Mesendoderm (in vitro differentiated cells): Measurements from ENCODE around the gene KRT79.

Source experiments
- DNase-seq: peaks from one replicate; pipeline ENCODE4 v3.0.0; 2013
- H2AK5ac ChIP-seq: 2 replicates; pipeline ENCODE4 v1.6.1; 2013; ENCODE audit warnings: low read length, inconsistent platforms
- H2BK120ac ChIP-seq: 2 replicates; pipeline ENCODE4 v1.6.1; 2013; ENCODE audit warnings: low read depth, mild to moderate bottlenecking, low read length, moderate library complexity, mixed read lengths
- H2BK15ac ChIP-seq: replicated peaks from 2 replicates; pipeline ENCODE4 v1.6.1; 2013; ENCODE audit warnings: low read depth, mild to moderate bottlenecking, moderate library complexity
- H2BK5ac ChIP-seq: 2 replicates; pipeline ENCODE4 v1.6.1; 2013; ENCODE audit warnings: low read length, inconsistent platforms
- H3K18ac ChIP-seq: 2 replicates; pipeline ENCODE4 v1.6.1; 2013; ENCODE audit warnings: mild to moderate bottlenecking, low read length, mixed read lengths
- H3K23ac ChIP-seq: one replicate; pipeline ENCODE4 v1.6.1; 2013; ENCODE audit warnings: low read length
- H3K27ac ChIP-seq: 2 replicates; pipeline ENCODE4 v1.5.1; 2013; ENCODE audit warnings: low read depth, mild to moderate bottlenecking, inconsistent platforms, low read length, moderate library complexity
- H3K27me3 ChIP-seq: 2 replicates; pipeline ENCODE4 v1.6.1; 2013; ENCODE audit warnings: low read length, control low read depth, mild to moderate bottlenecking, inconsistent platforms; ENCODE audit not compliant: insufficient read depth, poor library complexity
- H3K36me3 ChIP-seq: 2 replicates; pipeline ENCODE4 v1.6.1; 2013; ENCODE audit warnings: low read length, inconsistent platforms; ENCODE audit not compliant: control insufficient read depth, insufficient read depth
- H3K4ac ChIP-seq: one replicate; pipeline ENCODE4 v1.6.1; 2013; ENCODE audit warnings: low read depth, mild to moderate bottlenecking, low read length, moderate library complexity
- H3K4me1 ChIP-seq: 2 replicates; pipeline ENCODE4 v1.6.1; 2013; ENCODE audit warnings: low read depth, low read length, inconsistent platforms; ENCODE audit not compliant: control insufficient read depth
- H3K4me2 ChIP-seq: 2 replicates; pipeline ENCODE4 v1.6.1; 2013; ENCODE audit warnings: low read length
- H3K4me3 ChIP-seq: 2 replicates; pipeline ENCODE4 v1.5.1; 2013; ENCODE audit warnings: mild to moderate bottlenecking, low read length
- H3K56ac ChIP-seq: one replicate; pipeline ENCODE4 v1.6.1; 2013; ENCODE audit warnings: low read length
- H3K79me1 ChIP-seq: 2 replicates; pipeline ENCODE4 v1.6.1; 2013; ENCODE audit warnings: low read length, inconsistent platforms
- H3K79me2 ChIP-seq: 2 replicates; pipeline ENCODE4 v1.6.1; 2013; ENCODE audit warnings: mild to moderate bottlenecking, low read length; ENCODE audit not compliant: control insufficient read depth, insufficient read depth
- H3K9ac ChIP-seq: 2 replicates; pipeline ENCODE4 v1.6.1; 2013; ENCODE audit warnings: low read length, inconsistent platforms
- H4K5ac ChIP-seq: one replicate; pipeline ENCODE4 v1.6.1; 2013; ENCODE audit warnings: low read length
- H4K8ac ChIP-seq: one replicate; pipeline ENCODE4 v1.6.1; 2013; ENCODE audit warnings: low read depth, mild to moderate bottlenecking, control low read depth, low read length, moderate library complexity
- WGBS: extraction: QIAGEN DNeasy Blood & Tissue Kit; methylation state at CpG from one replicate; pipeline ENCODE4 v1.1.7; 2013; ENCODE audit warnings: low lambda C conversion rate, missing lambda C conversion rate; ENCODE audit not compliant: insufficient coverage; ENCODE audit errors: extremely low coverage; 5-methylcytosine and 5-hydroxymethylcytosine counted together

KRT79 gene

DNA sequence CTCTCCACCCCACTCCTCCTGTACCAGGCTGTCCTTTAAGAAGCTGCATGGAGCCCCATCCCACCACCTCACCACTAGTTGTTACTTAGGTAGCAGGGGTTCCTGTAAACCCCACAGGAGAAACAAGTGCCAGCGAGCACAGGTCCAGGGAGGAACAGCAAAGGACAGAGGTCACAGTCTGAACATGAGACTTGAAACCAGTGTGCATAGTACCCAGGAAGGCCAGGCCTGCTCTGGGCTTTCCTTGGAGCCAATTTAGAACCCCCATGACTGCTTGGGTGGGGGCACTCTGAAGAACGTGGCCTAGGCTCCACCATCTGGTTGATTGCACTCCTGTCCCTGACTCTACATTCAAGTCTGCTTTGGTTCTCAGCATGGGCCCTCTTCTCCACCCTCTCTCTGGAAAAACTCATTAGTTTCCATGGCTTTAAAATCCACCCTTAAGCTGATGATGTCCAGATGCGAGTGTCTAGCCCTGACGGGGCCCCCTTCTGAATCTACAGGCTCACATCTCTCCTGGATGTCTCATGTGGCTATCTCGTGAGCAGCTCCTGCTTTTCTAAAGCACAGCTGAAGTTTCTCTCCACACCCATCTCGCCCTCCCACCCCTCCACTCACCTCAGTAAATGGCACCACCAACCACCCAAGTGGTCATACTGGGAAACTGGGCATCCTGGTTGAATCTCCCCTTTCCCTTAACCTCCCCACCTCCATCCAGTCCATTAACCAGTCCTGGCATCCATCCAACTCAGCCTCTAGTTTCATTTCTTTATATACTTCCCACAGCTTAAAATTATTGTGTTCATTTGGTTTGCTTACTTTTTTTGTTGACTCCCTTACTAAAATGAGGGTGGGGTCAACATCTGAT is 46.6 kb downstream of the KRT79 start:
- Histone ChIP-seq H3K79me2 (no peaks in the 10 kb centered on the region), H2BK5ac (no peak overlapping the region), H2AK5ac (no peak overlapping the region), H3K23ac (no peak overlapping the region), H4K8ac (no peak overlapping the region), H3K79me1 (no peaks in the 10 kb centered on the region), H3K18ac (no peak overlapping the region), H3K4me3 (no peak overlapping the region), H3K27me3 (no peaks in the 10 kb centered on the region), H3K4me1 (no peaks in the 10 kb centered on the region), H3K4ac (no peak overlapping the region), H3K9ac (no peak overlapping the region), H3K4me2 (no peak overlapping the region), H2BK15ac (no peak overlapping the region), H3K36me3 (no peaks in the 10 kb centered on the region), H3K27ac (no peak overlapping the region), H2BK120ac (no peak overlapping the region), H3K56ac (no peak overlapping the region), H4K5ac (no peak overlapping the region)
- no peak for DNase-seq
- no CpG with 5 or more reads among the region's 6 CpGs for WGBS

- Histone ChIP-seq H3K27me3 (no peaks in the 10 kb centered on the region), H3K4ac (no peak overlapping the region), H3K4me1 (no peaks in the 10 kb centered on the region), H3K4me2 (no peak overlapping the region), H3K23ac (no peak overlapping the region), H2AK5ac (no peak overlapping the region), H3K79me2 (no peaks in the 10 kb centered on the region), H3K18ac (no peak overlapping the region), H2BK120ac (no peak overlapping the region), H4K5ac (no peak overlapping the region), H3K9ac (no peak overlapping the region), H3K27ac (no peak overlapping the region), H2BK5ac (no peak overlapping the region), H3K56ac (no peak overlapping the region), H3K79me1 (no peaks in the 10 kb centered on the region), H3K36me3 (no peaks in the 10 kb centered on the region), H2BK15ac (no peak overlapping the region), H3K4me3 (no peak overlapping the region), H4K8ac (no peak overlapping the region)
- no peak for DNase-seq
- no CpG with 5 or more reads among the region's 3 CpGs for WGBS
Observed at GRCh38 chr12:52784909-52785308, 49.2 kb downstream of the KRT79 start.

GRCh38 chr12:52783563-52784316 is 50.4 kb downstream of the KRT79 start:
- Histone ChIP-seq H2AK5ac (no peak overlapping the region), H3K18ac (no peak overlapping the region), H3K9ac (no peak overlapping the region), H3K56ac (no peak overlapping the region), H3K4me3 (no peak overlapping the region), H3K79me1 (no peaks in the 10 kb centered on the region), H3K27me3 (no peaks in the 10 kb centered on the region), H3K23ac (no peak overlapping the region), H3K79me2 (no peaks in the 10 kb centered on the region), H4K5ac (no peak overlapping the region), H3K4ac (no peak overlapping the region), H3K4me2 (no peak overlapping the region), H4K8ac (no peak overlapping the region), H2BK120ac (no peak overlapping the region), H2BK5ac (no peak overlapping the region), H3K36me3 (no peaks in the 10 kb centered on the region), H3K27ac (no peak overlapping the region), H3K4me1 (no peaks in the 10 kb centered on the region), H2BK15ac (no peak overlapping the region)
- no peak for DNase-seq
- WGBS = no CpG with 5 or more reads among the region's 7 CpGs

DNA sequence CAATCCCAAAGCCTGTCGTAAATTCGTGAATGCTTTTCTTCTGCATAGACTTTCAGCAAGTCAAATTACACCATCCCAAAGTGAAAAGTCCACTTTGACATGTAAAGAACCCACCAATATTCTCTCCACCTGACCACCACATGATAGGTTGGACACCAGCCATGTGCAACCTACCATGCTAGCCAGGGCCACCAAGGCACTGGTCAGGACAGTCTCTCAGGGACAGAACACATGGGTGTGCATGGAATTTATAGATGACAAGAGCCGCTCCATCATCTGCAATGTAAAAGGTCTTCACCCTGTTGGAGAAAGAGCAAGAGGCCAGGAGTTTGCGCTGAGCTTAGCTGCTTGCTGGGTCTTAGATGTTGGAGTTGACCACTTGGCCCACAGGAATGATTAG is 51.6 kb downstream of the KRT79 start:
- H3K18ac ChIP-seq = no peak overlapping the region
- H3K23ac ChIP-seq = no peak overlapping the region
- no peak overlapping the region for H3K4me2 ChIP-seq
- H3K79me2 ChIP-seq = no peaks in the 10 kb centered on the region
- no peak overlapping the region for H2AK5ac ChIP-seq
- no peak overlapping the region for H3K56ac ChIP-seq
- no peaks in the 10 kb centered on the region for H3K27me3 ChIP-seq
- no peaks in the 10 kb centered on the region for H3K4me1 ChIP-seq
- no peak for DNase-seq
- H2BK5ac ChIP-seq = no peak overlapping the region
- no peaks in the 10 kb centered on the region for H3K36me3 ChIP-seq
- no peak overlapping the region for H4K8ac ChIP-seq
- no peak overlapping the region for H2BK15ac ChIP-seq
- no peak overlapping the region for H3K4ac ChIP-seq
- H4K5ac ChIP-seq = no peak overlapping the region
- no CpG with 5 or more reads among the region's 4 CpGs for WGBS
- no peaks in the 10 kb centered on the region for H3K79me1 ChIP-seq
- H2BK120ac ChIP-seq = no peak overlapping the region
- H3K27ac ChIP-seq = no peak overlapping the region
- no peak overlapping the region for H3K4me3 ChIP-seq
- no peak overlapping the region for H3K9ac ChIP-seq

- H3K4me2 ChIP-seq = no peak overlapping the region
- H3K9ac ChIP-seq = no peak overlapping the region
- H2BK5ac ChIP-seq = no peak overlapping the region
- H3K36me3 ChIP-seq = no peaks in the 10 kb centered on the region
- no peak overlapping the region for H3K23ac ChIP-seq
- no peak overlapping the region for H4K8ac ChIP-seq
- H3K4me1 ChIP-seq = no peaks in the 10 kb centered on the region
- H2BK15ac ChIP-seq = no peak overlapping the region
- no peak overlapping the region for H4K5ac ChIP-seq
- no peaks in the 10 kb centered on the region for H3K79me2 ChIP-seq
- H3K4me3 ChIP-seq = no peak overlapping the region
- no peaks in the 10 kb centered on the region for H3K79me1 ChIP-seq
- no peak overlapping the region for H3K27ac ChIP-seq
- H3K27me3 ChIP-seq = no peaks in the 10 kb centered on the region
- DNase-seq = no peak
- WGBS = no CpG with 5 or more reads among the region's 4 CpGs
- H3K18ac ChIP-seq = no peak overlapping the region
- no peak overlapping the region for H3K56ac ChIP-seq
- H3K4ac ChIP-seq = no peak overlapping the region
- H2BK120ac ChIP-seq = no peak overlapping the region
- no peak overlapping the region for H2AK5ac ChIP-seq
Observed at GRCh38 chr12:52781399-52782082, 52.6 kb downstream of the KRT79 start.
